Loucy (cell line): ENCODE results near the gene NID1.

Experiments
- H2AFZ ChIP-seq: fragments of 200-600 bp; sonication (generic); 2 replicates; pipeline ENCODE4 v1.6.0; 2016; ENCODE audit warnings: antibody characterized with exemption, mild to moderate bottlenecking, low read length, moderate library complexity
- H3F3A ChIP-seq: fragments of 200-600 bp; 2 replicates; pipeline ENCODE4 v1.6.0; 2016; ENCODE audit warnings: antibody characterized with exemption, low read depth, mild to moderate bottlenecking
- H3K27me3 ChIP-seq: fragments of 200-600 bp; sonication (generic); 2 replicates; pipeline ENCODE4 v1.6.1; 2014; ENCODE audit warnings: low read length, mild to moderate bottlenecking; ENCODE audit not compliant: insufficient read depth, poor library complexity, severe bottlenecking
- H3K36me3 ChIP-seq: fragments of 200-600 bp; sonication (generic); 2 replicates; pipeline ENCODE4 v1.6.1; 2016; ENCODE audit warnings: low read length; ENCODE audit not compliant: insufficient read depth
- H3K4me1 ChIP-seq: fragments of 200-600 bp; sonication (generic); 2 replicates; pipeline ENCODE4 v1.5.1; 2014; ENCODE audit warnings: low read length, mild to moderate bottlenecking; ENCODE audit not compliant: insufficient read depth, poor library complexity, severe bottlenecking
- H3K4me2 ChIP-seq: fragments of 200-600 bp; sonication (generic); 2 replicates; pipeline ENCODE4 v1.6.0; 2014; ENCODE audit warnings: antibody characterized with exemption, low read length, low read depth, mild to moderate bottlenecking; ENCODE audit not compliant: poor library complexity, severe bottlenecking
- H3K4me3 ChIP-seq: fragments of 200-600 bp; sonication (generic); 2 replicates; pipeline ENCODE4 v1.5.1; 2014; ENCODE audit warnings: low read length, mild to moderate bottlenecking, mixed read lengths; ENCODE audit not compliant: poor library complexity, severe bottlenecking
- H3K79me2 ChIP-seq: fragments of 200-600 bp; sonication (generic); 2 replicates; pipeline ENCODE4 v1.6.1; 2014; ENCODE audit warnings: low read length; ENCODE audit not compliant: insufficient read depth
- H3K9ac ChIP-seq: fragments of 200-600 bp; sonication (generic); 2 replicates; pipeline ENCODE4 v1.6.0; 2014; ENCODE audit warnings: mild to moderate bottlenecking, low read depth, low read length, moderate library complexity; ENCODE audit not compliant: poor library complexity, severe bottlenecking
- H3K9me2 ChIP-seq: fragments of 200-600 bp; sonication (generic); replicated peaks from 2 replicates; pipeline ENCODE4 v1.6.1; 2016; ENCODE audit warnings: low read depth, low read length, mixed read lengths
- H3K9me3 ChIP-seq: fragments of 200-600 bp; sonication (generic); 2 replicates; pipeline ENCODE4 v1.6.1; 2014; ENCODE audit warnings: mild to moderate bottlenecking, antibody characterized with exemption, low read length, low read depth; ENCODE audit not compliant: insufficient read depth
- H4K20me1 ChIP-seq: fragments of 200-600 bp; sonication (generic); 2 replicates; pipeline ENCODE4 v1.6.0; 2014; ENCODE audit warnings: antibody characterized with exemption, low read length, mild to moderate bottlenecking; ENCODE audit not compliant: insufficient read depth, poor library complexity, severe bottlenecking
- EZH2phosphoT487 ChIP-seq: fragments of 200-600 bp; IDR thresholded peaks from 2 replicates; pipeline ENCODE4 v1.6.1; 2018; ENCODE audit warnings: antibody characterized with exemption, mild to moderate bottlenecking, moderate library complexity, borderline replicate concordance
- TF ChIP-seq, protein P1 (sequence below): fragments of 200-600 bp; sonication (generic); conservative IDR thresholded peaks from 2 replicates; pipeline ENCODE4 v1.5.1; 2014; ENCODE audit warnings: mild to moderate bottlenecking, antibody characterized with exemption, low read length

NID1 gene

GRCh38 chr1:236075848-236076247 is 11.0 kb upstream of the NID1 start:
- no peaks in the 10 kb centered on the region for H4K20me1 ChIP-seq
- H3K4me1 ChIP-seq = no peaks in the 10 kb centered on the region
- no peak overlapping the region for H3K9ac ChIP-seq
- no peaks in the 10 kb centered on the region for H3K36me3 ChIP-seq
- H3K4me3 ChIP-seq = no peak overlapping the region
- H3K79me2 ChIP-seq = no peaks in the 10 kb centered on the region
- no peak for TF ChIP-seq EZH2phosphoT487
- TF ChIP-seq, protein P1, sequence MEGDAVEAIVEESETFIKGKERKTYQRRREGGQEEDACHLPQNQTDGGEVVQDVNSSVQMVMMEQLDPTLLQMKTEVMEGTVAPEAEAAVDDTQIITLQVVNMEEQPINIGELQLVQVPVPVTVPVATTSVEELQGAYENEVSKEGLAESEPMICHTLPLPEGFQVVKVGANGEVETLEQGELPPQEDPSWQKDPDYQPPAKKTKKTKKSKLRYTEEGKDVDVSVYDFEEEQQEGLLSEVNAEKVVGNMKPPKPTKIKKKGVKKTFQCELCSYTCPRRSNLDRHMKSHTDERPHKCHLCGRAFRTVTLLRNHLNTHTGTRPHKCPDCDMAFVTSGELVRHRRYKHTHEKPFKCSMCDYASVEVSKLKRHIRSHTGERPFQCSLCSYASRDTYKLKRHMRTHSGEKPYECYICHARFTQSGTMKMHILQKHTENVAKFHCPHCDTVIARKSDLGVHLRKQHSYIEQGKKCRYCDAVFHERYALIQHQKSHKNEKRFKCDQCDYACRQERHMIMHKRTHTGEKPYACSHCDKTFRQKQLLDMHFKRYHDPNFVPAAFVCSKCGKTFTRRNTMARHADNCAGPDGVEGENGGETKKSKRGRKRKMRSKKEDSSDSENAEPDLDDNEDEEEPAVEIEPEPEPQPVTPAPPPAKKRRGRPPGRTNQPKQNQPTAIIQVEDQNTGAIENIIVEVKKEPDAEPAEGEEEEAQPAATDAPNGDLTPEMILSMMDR = no peak
- no peak overlapping the region for H2AFZ ChIP-seq
- no peaks in the 10 kb centered on the region for H3F3A ChIP-seq
- no peak overlapping the region for H3K4me2 ChIP-seq
- no peaks in the 10 kb centered on the region for H3K9me2 ChIP-seq
- H3K9me3 ChIP-seq = no peaks in the 10 kb centered on the region
- H3K27me3 ChIP-seq = no peaks in the 10 kb centered on the region

DNA sequence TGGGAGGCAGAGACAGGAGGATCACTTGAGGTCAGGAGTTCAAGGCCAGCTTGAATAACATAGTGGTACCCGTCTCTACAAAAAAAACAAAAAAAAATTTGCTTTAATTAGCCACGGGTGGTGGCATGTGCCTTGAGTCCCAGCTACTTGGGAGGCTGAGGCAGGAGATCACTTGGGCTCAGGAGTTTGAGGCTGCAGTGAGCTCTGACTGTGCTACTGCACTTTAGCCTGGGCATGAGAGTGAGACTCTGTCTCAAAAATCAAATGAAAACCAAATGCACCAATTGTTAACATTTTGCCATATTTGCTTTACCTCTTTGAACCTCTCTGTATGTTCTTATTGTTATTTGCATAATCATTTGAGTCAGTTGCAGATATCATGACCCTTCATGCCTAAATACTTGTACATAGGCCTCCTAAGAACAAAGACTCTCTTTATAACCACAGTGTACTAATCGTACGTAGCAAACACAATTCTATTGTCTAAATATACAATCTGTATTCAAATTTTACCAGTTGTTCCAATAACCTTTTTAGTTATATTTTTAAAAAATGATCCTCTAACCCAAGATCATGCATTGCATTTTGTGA is 8.5 kb upstream of the NID1 start:
- Histone ChIP-seq H3K9ac (no peak overlapping the region), H3K4me2 (no peak overlapping the region), H3F3A (no peaks in the 10 kb centered on the region), H2AFZ (no peak overlapping the region), H3K79me2 (no peaks in the 10 kb centered on the region), H4K20me1 (no peaks in the 10 kb centered on the region), H3K9me2 (no peaks in the 10 kb centered on the region), H3K27me3 (no peaks in the 10 kb centered on the region), H3K36me3 (no peaks in the 10 kb centered on the region), H3K4me1 (no peaks in the 10 kb centered on the region), H3K9me3 (no peaks in the 10 kb centered on the region), H3K4me3 (no peak overlapping the region)
- no peak for TF ChIP-seq EZH2phosphoT487
- TF ChIP-seq, protein P1 = no peak

DNA sequence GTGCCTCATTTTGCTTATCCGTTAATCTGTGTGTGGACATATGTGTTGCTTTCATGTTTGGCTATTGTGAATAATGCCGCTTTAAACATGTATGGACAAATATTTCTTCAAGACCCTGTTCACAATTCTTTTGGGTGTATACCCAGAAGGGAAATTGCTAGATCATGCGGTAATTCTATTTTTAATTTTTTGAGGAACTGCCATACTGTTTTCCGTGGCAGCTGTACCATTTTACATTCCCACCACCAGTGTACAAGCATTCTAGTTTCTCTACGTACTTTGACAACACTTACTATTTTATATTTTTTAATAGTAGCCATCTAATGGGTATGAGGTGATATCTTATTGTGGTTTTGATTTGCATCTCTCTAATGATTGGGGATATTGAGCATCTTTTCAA is 7.1 kb upstream of the NID1 start:
- Histone ChIP-seq H3K4me1 (no peaks in the 10 kb centered on the region), H3F3A (no peaks in the 10 kb centered on the region), H3K79me2 (no peaks in the 10 kb centered on the region), H3K9ac (no peak overlapping the region), H3K27me3 (no peaks in the 10 kb centered on the region), H3K9me2 (no peaks in the 10 kb centered on the region), H3K4me2 (no peak overlapping the region), H2AFZ (no peak overlapping the region), H3K9me3 (no peaks in the 10 kb centered on the region), H3K4me3 (no peak overlapping the region), H4K20me1 (no peaks in the 10 kb centered on the region), H3K36me3 (no peaks in the 10 kb centered on the region)
- TF ChIP-seq, protein P1 = no peak
- TF ChIP-seq EZH2phosphoT487 = no peak
